AG04449 (cell line): ENCODE results near the gene IZUMO1R.
"Not testable (repeated sequence)": the region's sequence is repeated elsewhere in the genome, so short reads cannot be mapped to it uniquely, and the experiment has no call there.

ENCODE experiments used
- CTCF ChIA-PET: fragments of 350-600 bp; formaldehyde crosslinking; extraction: SDS; loops from one replicate; lab custom pipeline; 2021; ENCODE audit warnings: antibody characterized with exemption; lab: Yijun Ruan, JAX
- POLR2A ChIA-PET: fragments of 400-600, 350-600 bp; formaldehyde crosslinking; extraction: SDS; loops from one replicate; lab custom pipeline; 2020; ENCODE audit warnings: antibody characterized with exemption, inconsistent platforms; lab: Yijun Ruan, JAX
- DNase-seq: peaks from one replicate; pipeline ENCODE4 v3.0.0-alpha.2; 2010; ENCODE audit warnings: low read depth, low spot score
- H3K4me3 ChIP-seq: 2 replicates; pipeline ENCODE4 v1.5.1; 2011; ENCODE audit warnings: low read depth, mild to moderate bottlenecking, control low read depth, low read length
- TF ChIP-seq, protein P1 (sequence below): IDR thresholded peaks from one replicate; pipeline ENCODE4 v1.5.1; 2011; ENCODE audit warnings: mild to moderate bottlenecking, moderate library complexity, low read length, control low read depth, inconsistent platforms; ENCODE audit not compliant: insufficient read depth; ENCODE audit errors: missing control alignments

The IZUMO1R gene

DNA sequence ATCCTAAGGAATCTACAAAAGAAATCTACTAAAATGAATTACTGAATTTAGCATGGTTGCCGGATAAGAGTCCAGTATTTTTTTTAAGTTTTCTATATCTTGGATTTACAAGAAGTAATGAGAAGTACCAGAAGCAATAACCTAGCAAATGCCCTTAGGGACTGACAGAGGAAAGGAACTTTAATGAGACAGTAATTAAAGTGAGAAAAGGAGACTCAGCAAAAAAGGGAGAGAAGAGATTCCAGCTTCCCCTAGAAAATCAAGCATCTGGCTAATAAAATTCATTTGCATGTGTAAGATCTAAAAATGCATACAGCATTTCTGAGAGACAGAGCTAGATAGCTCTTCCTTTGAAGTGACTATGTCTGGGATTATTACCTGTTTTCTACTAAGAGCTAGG lies 39.1 kb downstream of the IZUMO1R start:
- DNase-seq, result no peak
- ChIA-PET POLR2A (no interaction called here), CTCF (no interaction called here)
- TF ChIP-seq, protein P1, sequence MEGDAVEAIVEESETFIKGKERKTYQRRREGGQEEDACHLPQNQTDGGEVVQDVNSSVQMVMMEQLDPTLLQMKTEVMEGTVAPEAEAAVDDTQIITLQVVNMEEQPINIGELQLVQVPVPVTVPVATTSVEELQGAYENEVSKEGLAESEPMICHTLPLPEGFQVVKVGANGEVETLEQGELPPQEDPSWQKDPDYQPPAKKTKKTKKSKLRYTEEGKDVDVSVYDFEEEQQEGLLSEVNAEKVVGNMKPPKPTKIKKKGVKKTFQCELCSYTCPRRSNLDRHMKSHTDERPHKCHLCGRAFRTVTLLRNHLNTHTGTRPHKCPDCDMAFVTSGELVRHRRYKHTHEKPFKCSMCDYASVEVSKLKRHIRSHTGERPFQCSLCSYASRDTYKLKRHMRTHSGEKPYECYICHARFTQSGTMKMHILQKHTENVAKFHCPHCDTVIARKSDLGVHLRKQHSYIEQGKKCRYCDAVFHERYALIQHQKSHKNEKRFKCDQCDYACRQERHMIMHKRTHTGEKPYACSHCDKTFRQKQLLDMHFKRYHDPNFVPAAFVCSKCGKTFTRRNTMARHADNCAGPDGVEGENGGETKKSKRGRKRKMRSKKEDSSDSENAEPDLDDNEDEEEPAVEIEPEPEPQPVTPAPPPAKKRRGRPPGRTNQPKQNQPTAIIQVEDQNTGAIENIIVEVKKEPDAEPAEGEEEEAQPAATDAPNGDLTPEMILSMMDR, result no peak
- H3K4me3 ChIP-seq, result no peak overlapping the region

GRCh38 chr11:94346311-94346710 lies 41.9 kb downstream of the IZUMO1R start:
- DNase-seq, CTCF ChIA-PET, H3K4me3 ChIP-seq, POLR2A ChIA-PET: not testable (repeated sequence)

DNA sequence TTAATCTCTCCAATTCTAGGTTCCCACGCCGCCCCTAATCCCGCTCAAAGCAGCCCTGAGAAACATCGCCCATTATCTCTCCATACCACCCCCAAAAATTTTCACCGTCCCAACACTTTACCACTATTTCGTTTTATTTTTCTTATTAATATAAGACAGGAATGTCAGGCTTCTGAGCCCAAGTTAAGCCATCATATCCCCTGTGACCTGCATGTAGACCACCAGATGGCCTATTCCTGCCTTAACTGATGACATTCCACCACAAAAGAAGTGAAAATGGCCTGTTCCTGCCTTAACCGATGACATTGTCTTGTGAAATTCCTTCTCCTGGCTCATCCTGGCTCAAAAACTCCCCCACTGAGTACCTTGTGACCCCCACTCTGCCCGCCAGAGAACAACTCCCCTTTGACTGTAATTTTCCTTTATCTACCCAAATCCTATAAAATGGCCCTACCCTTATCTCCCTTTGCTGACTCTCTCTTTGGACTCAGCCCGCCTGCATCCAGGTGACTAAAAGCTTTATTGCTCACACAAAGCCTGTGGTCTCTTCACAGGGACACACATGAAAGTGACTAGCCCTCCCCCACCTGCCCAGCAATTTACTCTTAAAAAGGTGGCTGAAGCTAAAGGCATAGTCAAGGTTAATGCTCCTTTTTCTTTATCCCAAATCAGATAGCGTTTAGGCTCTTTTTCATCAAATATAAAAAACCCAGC lies 46.6 kb downstream of the IZUMO1R start:
- CTCF ChIA-PET, DNase-seq, H3K4me3 ChIP-seq, POLR2A ChIA-PET: not testable (repeated sequence)
